Measurements from ENCODE around the gene MED20. TPM values are rescaled to one million over a fixed set of nuclear protein-coding genes. Genes with fewer than 3 reads are reported as not detected.

Gene MED20
- total RNA-seq, 1 donor from 2014 or later, result 18.3 TPM

- TF ChIP-seq CTCF (IDR thresholded peaks at IDR 0.05), result no peak
- Histone ChIP-seq H3K9me3 (no peaks in the 10 kb centered on the region), H3K36me3 (peaks cover 81% of the 10 kb centered on the region), H3K4me1 (peaks cover 4% of the 10 kb centered on the region), H3K4me3 (no peak overlapping the region), H3K27me3 (no peaks in the 10 kb centered on the region), H3K27ac (no peak overlapping the region)
- DNase-seq (no peak), ATAC-seq (peak; percentile 55)
- intact Hi-C loops (cut with DNase I), result loop anchor here (10.0 kb wide), 1 partner anchor 145 kb away; the partner anchor contains the start of genes PRICKLE4 and TOMM6
Measured at GRCh38 chr6:41929924-41930323, 9.0 kb upstream of the MED20 start.

- H3K9me3 ChIP-seq, result no peaks in the 10 kb centered on the region
- ATAC-seq (no peak), DNase-seq (no peak)
- TF ChIP-seq CTCF (IDR thresholded peaks at IDR 0.05), result no peak
- H3K4me3 ChIP-seq, result no peak overlapping the region
- peaks cover 60% of the 10 kb centered on the region for H3K36me3 ChIP-seq
- peaks cover 10% of the 10 kb centered on the region for H3K4me1 ChIP-seq
- no peak overlapping the region for H3K27ac ChIP-seq
- no peaks in the 10 kb centered on the region for H3K27me3 ChIP-seq
- intact Hi-C loops (cut with DNase I), result no loop called here
Measured at GRCh38 chr6:41927253-41927652, 6.3 kb upstream of the MED20 start.

GRCh38 chr6:41922154-41922553 is 1.2 kb upstream of the MED20 start:
- intact Hi-C loops (cut with DNase I), result no loop called here
- Histone ChIP-seq H3K27me3 (no peaks in the 10 kb centered on the region), H3K4me3 (peak overlapping the region; percentile 95), H3K27ac (peak overlapping the region; percentile 98), H3K9me3 (no peaks in the 10 kb centered on the region), H3K36me3 (peaks cover 9% of the 10 kb centered on the region), H3K4me1 (peaks cover 29% of the 10 kb centered on the region)
- TF ChIP-seq CTCF (IDR thresholded peaks at IDR 0.05), result no peak
- no peak for ATAC-seq
- DNase-seq, result no peak

- peak; percentile 37 for ATAC-seq
- peaks cover 7% of the 10 kb centered on the region for H3K36me3 ChIP-seq
- H3K27ac ChIP-seq, result peak overlapping the region; percentile 98
- H3K4me3 ChIP-seq, result peak overlapping the region; percentile 95
- no peak for DNase-seq
- no peaks in the 10 kb centered on the region for H3K27me3 ChIP-seq
- peaks cover 29% of the 10 kb centered on the region for H3K4me1 ChIP-seq
- intact Hi-C loops (cut with DNase I), result no loop called here
- no peak for TF ChIP-seq CTCF (IDR thresholded peaks at IDR 0.05)
- no peaks in the 10 kb centered on the region for H3K9me3 ChIP-seq
Measured at GRCh38 chr6:41921712-41921998, 716 bp upstream of the MED20 start.

GRCh38 chr6:41917528-41917927 is 3.4 kb downstream of the MED20 start:
- peaks cover 42% of the 10 kb centered on the region for H3K36me3 ChIP-seq
- no peak for TF ChIP-seq CTCF (IDR thresholded peaks at IDR 0.05)
- no peak overlapping the region for H3K27ac ChIP-seq
- H3K9me3 ChIP-seq, result no peaks in the 10 kb centered on the region
- DNase-seq (no peak), ATAC-seq (no peak)
- H3K4me1 ChIP-seq, result peaks cover 22% of the 10 kb centered on the region
- no peaks in the 10 kb centered on the region for H3K27me3 ChIP-seq
- H3K4me3 ChIP-seq, result no peak overlapping the region
- intact Hi-C loops (cut with DNase I), result no loop called here

- H3K9me3 ChIP-seq, result no peaks in the 10 kb centered on the region
- peaks cover 49% of the 10 kb centered on the region for H3K36me3 ChIP-seq
- no peak overlapping the region for H3K27ac ChIP-seq
- intact Hi-C loops (cut with DNase I), result no loop called here
- H3K4me1 ChIP-seq, result peaks cover 11% of the 10 kb centered on the region
- TF ChIP-seq CTCF (IDR thresholded peaks at IDR 0.05), result no peak
- no peak for ATAC-seq
- DNase-seq, result no peak
- no peak overlapping the region for H3K4me3 ChIP-seq
- H3K27me3 ChIP-seq, result no peaks in the 10 kb centered on the region
Measured at GRCh38 chr6:41914869-41915530, 5.9 kb downstream of the MED20 start.
